Neural cell (in vitro differentiated cells): Measurements from ENCODE around the gene MYOCOS. TPM values are rescaled to one million over a fixed set of nuclear protein-coding genes. Genes with fewer than 3 reads are reported as not detected.

Experiments
- H2AFZ ChIP-seq: fragments of 200-600, 300-800 bp; sonication (generic), shearing (Covaris generic); 2 replicates; pipeline ENCODE4 v1.6.0; 2014; ENCODE audit warnings: low read depth, mild to moderate bottlenecking, antibody characterized with exemption, low read length, moderate library complexity
- H3F3A ChIP-seq: fragments of 200-600 bp; shearing (Covaris generic); 2 replicates; pipeline ENCODE4 v1.6.1; 2016; ENCODE audit warnings: mild to moderate bottlenecking, moderate library complexity, mixed read lengths, antibody characterized with exemption, low read length; ENCODE audit not compliant: insufficient read depth, poor library complexity, severe bottlenecking
- H3K27ac ChIP-seq: fragments of 200-600, 300-800 bp; sonication (generic), shearing (Covaris generic); 2 replicates; pipeline ENCODE4 v1.5.1; 2014; ENCODE audit warnings: mild to moderate bottlenecking, low read length, moderate library complexity
- H3K27me3 ChIP-seq: fragments of 300-800, 200-600 bp; sonication (generic), shearing (Covaris generic); 2 replicates; pipeline ENCODE4 v1.6.0; 2014; ENCODE audit warnings: mild to moderate bottlenecking, low read depth, low read length, moderate library complexity; ENCODE audit not compliant: insufficient read depth
- H3K36me3 ChIP-seq: fragments of 300-800, 200-600 bp; sonication (generic), shearing (Covaris generic); 2 replicates; pipeline ENCODE4 v1.5.1; 2014; ENCODE audit warnings: mild to moderate bottlenecking, antibody characterized with exemption, low read length, moderate library complexity; ENCODE audit not compliant: insufficient read depth
- H3K4me2 ChIP-seq: fragments of 300-800, 200-600 bp; sonication (generic), shearing (Covaris generic); 2 replicates; pipeline ENCODE4 v1.6.0; 2014; ENCODE audit warnings: mild to moderate bottlenecking, low read length
- H3K4me3 ChIP-seq: fragments of 300-800, 200-600 bp; sonication (generic), shearing (Covaris generic); 2 replicates; pipeline ENCODE4 v1.5.1; 2014; ENCODE audit warnings: mild to moderate bottlenecking, low read length, moderate library complexity
- H3K79me2 ChIP-seq: fragments of 200-600 bp; shearing (Covaris generic); replicated peaks from 2 replicates; pipeline ENCODE4 v1.6.0; 2014; ENCODE audit warnings: mild to moderate bottlenecking, low read length, moderate library complexity; ENCODE audit not compliant: insufficient read depth
- H3K9ac ChIP-seq: fragments of 300-800, 200-600 bp; sonication (generic), shearing (Covaris generic); 2 replicates; pipeline ENCODE4 v1.6.1; 2016; ENCODE audit warnings: mild to moderate bottlenecking, low read length, mixed read lengths
- H3K9me2 ChIP-seq: fragments of 200-600 bp; shearing (Covaris generic); 2 replicates; pipeline ENCODE4 v1.6.1; 2016; ENCODE audit warnings: mild to moderate bottlenecking, low read length, mixed read lengths; ENCODE audit not compliant: insufficient read depth
- H3K9me3 ChIP-seq: fragments of 200-600, 300-800 bp; sonication (generic), shearing (Covaris generic); 2 replicates; pipeline ENCODE4 v1.6.1; 2016; ENCODE audit warnings: mild to moderate bottlenecking, mixed run types, low read length, moderate library complexity, mixed read lengths
- H4K20me1 ChIP-seq: fragments of 200-600 bp; shearing (Covaris generic); 2 replicates; pipeline ENCODE4 v1.6.1; 2016; ENCODE audit warnings: mild to moderate bottlenecking, mixed run types; ENCODE audit not compliant: insufficient read depth
- CTCF ChIP-seq: fragments of 450-650 bp; IDR thresholded peaks from 2 replicates; pipeline ENCODE4 v1.5.1; 2014; ENCODE audit warnings: antibody characterized with exemption, mild to moderate bottlenecking, moderate library complexity; ENCODE audit not compliant: poor library complexity, severe bottlenecking
- EP300 ChIP-seq: fragments of 450-650 bp; conservative IDR thresholded peaks from 2 replicates; pipeline ENCODE4 v1.6.1; 2014; ENCODE audit warnings: antibody characterized with exemption, mild to moderate bottlenecking, moderate library complexity; ENCODE audit not compliant: poor library complexity, severe bottlenecking
- EZH2 ChIP-seq: fragments of 200-600, 300-800 bp; shearing (Covaris generic), sonication (generic); IDR thresholded peaks from 2 replicates; pipeline ENCODE4 v1.6.1; 2014; ENCODE audit warnings: antibody characterized with exemption, low read length, borderline replicate concordance, mild to moderate bottlenecking; ENCODE audit not compliant: insufficient read depth, poor library complexity, severe bottlenecking
- MXI1 ChIP-seq: fragments of 450-650 bp; conservative IDR thresholded peaks from 2 replicates; pipeline ENCODE4 v1.6.1; 2014; ENCODE audit warnings: antibody characterized with exemption, mild to moderate bottlenecking; ENCODE audit not compliant: poor library complexity, severe bottlenecking
- POLR2AphosphoS5 ChIP-seq: IDR thresholded peaks from 2 replicates; pipeline ENCODE4 v1.6.1; 2012
- RAD21 ChIP-seq: fragments of 450-650 bp; conservative IDR thresholded peaks from 2 replicates; pipeline ENCODE4 v1.6.1; 2014; ENCODE audit warnings: antibody characterized with exemption, mild to moderate bottlenecking, moderate library complexity
- SMC3 ChIP-seq: fragments of 450-650 bp; conservative IDR thresholded peaks from 2 replicates; pipeline ENCODE4 v1.6.1; 2014; ENCODE audit warnings: antibody characterized with exemption, mild to moderate bottlenecking, moderate library complexity; ENCODE audit not compliant: poor library complexity
- TAF1 ChIP-seq: IDR thresholded peaks from 2 replicates; pipeline ENCODE4 v1.6.1; 2012; ENCODE audit warnings: low read depth
- polyA plus RNA-seq: library from polyadenylated mRNA; depleted of rRNA; stranded (reverse); fragments of >200 nt; gene quantifications from 2 replicates; pipeline ENCODE4 v1.2.3, GENCODE V29; 2014
- TF ChIP-seq, protein P1 (sequence below): IDR thresholded peaks from 2 replicates; pipeline ENCODE4 v1.6.1; 2012; ENCODE audit warnings: borderline replicate concordance

MYOCOS gene
- polyA plus RNA-seq, 1 donor from 2014 or later: not detected

DNA sequence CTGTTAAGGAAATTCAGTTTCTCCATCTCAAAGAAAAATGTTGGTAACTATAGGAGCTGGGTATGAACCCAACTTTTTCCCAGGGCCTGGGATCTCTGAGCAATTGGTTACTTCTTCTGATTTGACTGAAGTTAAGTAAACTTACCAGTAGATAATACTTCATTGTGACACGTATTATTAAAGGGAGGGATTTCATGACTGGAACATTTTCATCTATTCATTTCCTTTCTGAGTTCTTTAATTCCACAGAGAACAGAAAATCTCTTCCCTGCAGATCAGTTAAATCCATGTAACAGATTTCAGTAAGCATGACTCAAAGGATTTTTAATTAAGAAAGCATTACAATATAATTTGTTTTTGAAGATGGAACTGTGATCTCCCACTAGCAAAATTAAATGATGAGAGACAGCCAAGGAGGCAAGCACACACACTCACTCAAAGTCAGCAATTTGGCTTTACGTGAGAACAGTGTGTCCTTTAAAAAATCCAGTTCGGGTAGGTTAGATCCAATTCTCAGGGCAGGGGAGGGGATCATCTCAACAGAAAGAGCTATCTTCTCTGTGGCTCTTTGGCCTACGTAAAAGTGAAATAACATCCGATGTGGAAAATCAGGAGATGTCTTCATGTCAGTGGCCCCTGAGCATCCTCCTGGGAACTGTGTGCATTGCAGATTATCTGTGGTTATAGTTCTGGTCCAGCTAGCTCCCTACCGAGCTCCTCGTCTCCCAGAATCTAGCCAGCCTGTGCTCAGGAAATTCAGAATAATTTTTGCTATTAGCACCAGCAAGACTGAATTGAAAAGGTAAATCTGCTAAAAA lies 41.2 kb downstream of the MYOCOS start:
- TF ChIP-seq, protein P1, sequence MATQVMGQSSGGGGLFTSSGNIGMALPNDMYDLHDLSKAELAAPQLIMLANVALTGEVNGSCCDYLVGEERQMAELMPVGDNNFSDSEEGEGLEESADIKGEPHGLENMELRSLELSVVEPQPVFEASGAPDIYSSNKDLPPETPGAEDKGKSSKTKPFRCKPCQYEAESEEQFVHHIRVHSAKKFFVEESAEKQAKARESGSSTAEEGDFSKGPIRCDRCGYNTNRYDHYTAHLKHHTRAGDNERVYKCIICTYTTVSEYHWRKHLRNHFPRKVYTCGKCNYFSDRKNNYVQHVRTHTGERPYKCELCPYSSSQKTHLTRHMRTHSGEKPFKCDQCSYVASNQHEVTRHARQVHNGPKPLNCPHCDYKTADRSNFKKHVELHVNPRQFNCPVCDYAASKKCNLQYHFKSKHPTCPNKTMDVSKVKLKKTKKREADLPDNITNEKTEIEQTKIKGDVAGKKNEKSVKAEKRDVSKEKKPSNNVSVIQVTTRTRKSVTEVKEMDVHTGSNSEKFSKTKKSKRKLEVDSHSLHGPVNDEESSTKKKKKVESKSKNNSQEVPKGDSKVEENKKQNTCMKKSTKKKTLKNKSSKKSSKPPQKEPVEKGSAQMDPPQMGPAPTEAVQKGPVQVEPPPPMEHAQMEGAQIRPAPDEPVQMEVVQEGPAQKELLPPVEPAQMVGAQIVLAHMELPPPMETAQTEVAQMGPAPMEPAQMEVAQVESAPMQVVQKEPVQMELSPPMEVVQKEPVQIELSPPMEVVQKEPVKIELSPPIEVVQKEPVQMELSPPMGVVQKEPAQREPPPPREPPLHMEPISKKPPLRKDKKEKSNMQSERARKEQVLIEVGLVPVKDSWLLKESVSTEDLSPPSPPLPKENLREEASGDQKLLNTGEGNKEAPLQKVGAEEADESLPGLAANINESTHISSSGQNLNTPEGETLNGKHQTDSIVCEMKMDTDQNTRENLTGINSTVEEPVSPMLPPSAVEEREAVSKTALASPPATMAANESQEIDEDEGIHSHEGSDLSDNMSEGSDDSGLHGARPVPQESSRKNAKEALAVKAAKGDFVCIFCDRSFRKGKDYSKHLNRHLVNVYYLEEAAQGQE: no peak
- TF ChIP-seq MXI1: no peak
- TF ChIP-seq CTCF: no peak
- Histone ChIP-seq H3K4me2 (no peak overlapping the region), H3K4me3 (no peak overlapping the region), H4K20me1 (no peaks in the 10 kb centered on the region), H3K36me3 (no peaks in the 10 kb centered on the region), H3K9me2 (no peaks in the 10 kb centered on the region), H3K79me2 (no peaks in the 10 kb centered on the region), H3K27ac (no peak overlapping the region), H3K9ac (no peak overlapping the region), H3K9me3 (no peaks in the 10 kb centered on the region), H2AFZ (no peak overlapping the region), H3F3A (no peaks in the 10 kb centered on the region), H3K27me3 (no peaks in the 10 kb centered on the region)

DNA sequence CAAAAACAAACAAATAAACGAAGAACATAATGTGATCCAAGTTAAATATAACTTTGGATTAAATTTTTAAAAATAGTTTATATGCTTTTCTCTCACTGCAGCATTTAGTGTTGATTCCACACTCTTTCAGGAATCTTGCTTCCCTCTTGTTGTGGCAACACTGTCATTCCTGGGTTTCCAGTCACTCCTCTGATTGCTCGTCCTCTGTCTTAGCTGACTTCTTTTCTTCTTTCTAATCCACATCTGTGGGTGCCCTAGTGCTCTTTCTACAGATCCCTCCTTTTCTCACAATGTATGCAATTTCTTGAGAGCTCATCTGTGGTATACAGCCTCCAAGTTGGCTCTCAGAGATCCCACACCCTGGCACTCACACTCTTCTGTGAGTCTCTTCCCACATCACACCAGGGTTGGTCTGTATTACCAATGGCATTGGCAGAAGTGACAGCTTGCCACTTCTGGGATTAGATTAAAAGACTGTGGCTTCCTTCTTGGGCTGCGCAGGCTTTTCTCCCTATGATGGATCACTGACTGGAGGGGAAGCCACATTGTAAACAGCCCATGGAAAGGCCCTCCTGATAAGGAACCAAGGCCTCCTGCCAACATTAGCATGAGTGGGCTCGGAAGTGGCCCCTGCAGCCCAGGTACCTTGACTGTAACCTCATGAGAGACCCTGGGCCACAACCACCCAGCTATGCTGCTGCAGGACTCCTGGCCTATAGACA lies 42.0 kb downstream of the MYOCOS start:
- H3K9me2 ChIP-seq: no peaks in the 10 kb centered on the region
- no peaks in the 10 kb centered on the region for H3K79me2 ChIP-seq
- no peak overlapping the region for H3K9ac ChIP-seq
- no peak overlapping the region for H2AFZ ChIP-seq
- no peaks in the 10 kb centered on the region for H3K36me3 ChIP-seq
- H3K27me3 ChIP-seq: no peaks in the 10 kb centered on the region
- no peak overlapping the region for H3K4me3 ChIP-seq
- H3K9me3 ChIP-seq: no peaks in the 10 kb centered on the region
- H3K27ac ChIP-seq: no peak overlapping the region
- H3F3A ChIP-seq: no peaks in the 10 kb centered on the region
- TF ChIP-seq MXI1 (no peak), RAD21 (no peak), TAF1 (no peak), EZH2 (no peak), SMC3 (no peak), EP300 (no peak), CTCF (no peak), POLR2AphosphoS5 (no peak)
- TF ChIP-seq, protein P1: no peak
- no peaks in the 10 kb centered on the region for H4K20me1 ChIP-seq
- no peak overlapping the region for H3K4me2 ChIP-seq
